GM19395 (cell line): ENCODE data around the gene SORD.
A peak's percentile ranks its signal among the peaks of the same experiment; 100 is the strongest.

Source experiments
- ATAC-seq: cut with Tn5 transposase; IDR thresholded peaks from one replicate; pipeline ENCODE4 v1.9.1; 2021; ENCODE audit warnings: mild to moderate bottlenecking, moderate library complexity; ENCODE audit not compliant: unreplicated experiment

The SORD gene

DNA sequence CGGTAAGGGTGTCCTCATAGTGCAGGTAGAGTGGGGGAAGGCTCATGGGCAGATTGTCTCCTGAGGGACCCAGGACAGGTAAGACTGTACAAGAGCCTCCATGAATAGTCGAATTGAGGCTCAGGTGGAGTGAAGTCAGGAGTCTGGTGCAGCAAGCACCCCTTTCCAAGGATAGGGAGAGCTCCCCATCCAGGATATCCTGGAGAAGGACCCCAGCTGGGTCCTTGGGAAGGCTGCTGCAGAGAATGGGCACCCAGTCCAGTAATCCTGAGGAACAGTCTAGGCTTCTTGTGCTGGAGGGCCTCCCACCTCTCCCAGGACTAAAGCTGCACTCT is 91.7 kb downstream of the SORD start:
- no peak for ATAC-seq

DNA sequence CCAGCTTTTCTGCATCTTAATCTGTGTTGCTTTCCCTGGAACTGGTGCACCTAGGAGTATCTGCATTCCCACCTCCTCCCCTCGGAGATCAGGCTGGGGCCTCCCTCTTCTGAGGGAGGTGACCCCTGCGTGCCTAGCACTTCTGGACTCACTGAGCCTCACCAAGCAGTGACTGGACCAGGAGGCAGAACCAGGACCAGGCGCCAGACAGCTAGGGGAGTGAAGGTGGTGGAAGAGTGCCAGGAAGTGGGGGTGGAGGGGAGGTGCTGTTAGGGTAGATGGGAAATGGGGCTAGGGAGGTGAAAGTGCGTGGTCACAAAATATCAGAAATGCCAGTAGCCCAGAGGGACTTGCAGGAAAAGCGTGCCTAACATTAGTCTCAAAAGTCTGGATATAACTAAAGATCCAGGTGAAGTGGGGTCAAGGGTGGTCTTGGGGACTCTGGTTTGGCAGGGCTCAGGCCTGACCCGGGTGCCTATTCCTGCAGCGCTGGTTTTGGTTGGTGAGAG is 92.4 kb downstream of the SORD start:
- ATAC-seq: no peak

DNA sequence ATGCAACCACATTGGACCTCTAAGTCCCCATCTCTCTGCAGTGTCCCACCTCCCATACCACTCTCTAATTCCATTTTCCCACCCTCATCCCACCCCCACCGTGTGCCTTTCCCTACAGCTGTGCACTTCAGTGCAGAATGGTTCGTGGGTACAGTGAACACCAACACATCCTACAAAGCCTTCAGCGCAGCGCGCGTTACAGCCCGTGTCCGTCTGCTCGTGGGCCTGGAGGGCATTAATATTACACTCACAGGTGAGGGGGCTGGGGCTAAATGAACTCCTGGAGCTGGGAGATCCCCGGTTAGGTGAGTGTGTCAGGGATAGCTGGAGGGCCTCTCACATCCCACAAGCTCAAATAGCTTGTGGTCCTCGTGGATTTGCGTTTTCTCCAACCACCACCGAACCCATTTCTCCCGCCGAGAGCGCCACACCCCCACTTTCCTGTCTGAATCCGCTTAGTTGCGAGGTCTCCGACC is 93.0 kb downstream of the SORD start:
- no peak for ATAC-seq

DNA sequence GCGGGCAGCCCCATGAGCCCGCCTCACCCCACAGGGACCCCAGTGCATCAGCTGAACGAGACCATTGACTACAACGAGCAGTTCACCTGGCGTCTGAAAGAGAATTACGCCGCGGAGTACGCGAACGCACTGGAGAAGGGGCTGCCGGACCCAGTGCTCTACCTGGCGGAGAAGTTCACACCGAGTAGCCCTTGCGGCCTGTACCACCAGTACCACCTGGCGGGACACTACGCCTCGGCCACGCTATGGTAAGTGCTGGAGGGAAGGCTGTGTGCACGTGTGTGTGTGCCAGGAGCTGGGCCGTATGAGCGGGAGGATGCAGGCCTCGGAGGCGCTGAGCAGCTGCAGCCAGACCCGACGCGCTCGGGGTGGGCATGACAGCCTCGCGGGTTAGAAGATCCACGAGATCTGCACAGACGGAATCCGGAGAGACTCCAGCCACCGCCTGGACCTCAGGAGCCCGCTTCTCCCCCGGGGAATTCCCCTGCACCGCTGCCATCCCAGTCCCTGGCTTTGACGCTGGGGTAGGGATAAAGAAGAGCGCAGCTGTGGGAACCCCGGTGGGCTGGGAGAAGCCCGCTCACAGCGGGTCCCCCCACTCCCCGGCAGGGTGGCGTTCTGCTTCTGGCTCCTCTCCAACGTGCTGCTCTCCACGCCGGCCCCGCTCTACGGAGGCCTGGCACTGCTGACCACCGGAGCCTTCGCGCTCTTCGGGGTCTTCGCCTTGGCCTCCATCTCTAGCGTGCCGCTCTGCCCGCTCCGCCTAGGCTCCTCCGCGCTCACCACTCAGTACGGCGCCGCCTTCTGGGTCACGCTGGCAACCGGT is 93.7 kb downstream of the SORD start:
- no peak for ATAC-seq

DNA sequence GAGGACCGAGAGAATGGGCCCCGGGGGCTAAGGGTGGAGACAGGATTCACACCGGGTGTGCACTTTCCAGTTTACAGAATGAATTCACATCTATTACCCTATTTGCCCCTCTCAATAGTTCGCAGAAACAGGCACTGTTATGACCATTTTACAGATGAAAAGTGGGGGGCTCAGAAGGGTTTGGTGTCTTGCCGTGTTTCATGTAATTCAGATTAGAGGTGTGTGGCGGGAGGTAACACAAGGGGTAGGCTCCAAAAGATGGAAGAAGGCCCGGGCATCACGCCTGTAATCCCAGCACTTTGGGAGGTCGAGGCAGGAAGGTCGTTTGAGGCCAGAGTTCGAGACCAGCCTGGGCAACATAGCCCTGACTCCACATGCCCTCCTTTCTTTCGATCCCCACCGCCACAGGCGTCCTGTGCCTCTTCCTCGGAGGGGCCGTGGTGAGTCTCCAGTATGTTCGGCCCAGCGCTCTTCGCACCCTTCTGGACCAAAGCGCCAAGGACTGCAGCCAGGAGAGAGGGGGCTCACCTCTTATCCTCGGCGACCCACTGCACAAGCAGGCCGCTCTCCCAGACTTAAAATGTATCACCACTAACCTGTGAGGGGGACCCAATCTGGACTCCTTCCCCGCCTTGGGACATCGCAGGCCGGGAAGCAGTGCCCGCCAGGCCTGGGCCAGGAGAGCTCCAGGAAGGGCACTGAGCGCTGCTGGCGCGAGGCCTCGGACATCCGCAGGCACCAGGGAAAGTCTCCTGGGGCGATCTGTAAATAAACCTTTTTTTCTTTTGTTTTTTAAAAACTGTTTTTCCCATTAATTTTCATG is 94.5 kb downstream of the SORD start:
- peak; percentile 31 for ATAC-seq

DNA sequence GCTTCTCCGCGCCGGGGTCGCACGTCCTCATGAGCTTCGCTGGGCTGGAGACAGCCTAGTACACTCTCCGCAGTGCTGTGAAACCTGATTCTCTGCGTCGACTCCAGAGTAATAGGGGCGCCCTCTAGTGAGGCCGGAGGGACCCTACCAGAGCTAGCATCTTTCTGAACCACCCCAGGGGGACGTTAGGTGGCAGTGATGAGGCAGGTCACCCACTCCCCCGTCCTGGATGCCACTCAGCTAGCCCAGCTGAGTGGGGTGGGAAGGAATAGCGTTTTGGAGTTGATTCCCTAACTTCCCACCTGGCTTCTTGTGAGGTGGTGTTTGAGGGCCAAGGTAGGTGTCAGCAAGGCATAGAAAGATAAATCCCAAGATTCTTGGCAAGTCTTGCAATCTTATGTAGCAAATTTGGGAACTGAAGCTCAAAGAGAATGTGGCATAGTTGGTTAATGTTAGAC is 95.2 kb downstream of the SORD start:
- peak; percentile 94 for ATAC-seq

DNA sequence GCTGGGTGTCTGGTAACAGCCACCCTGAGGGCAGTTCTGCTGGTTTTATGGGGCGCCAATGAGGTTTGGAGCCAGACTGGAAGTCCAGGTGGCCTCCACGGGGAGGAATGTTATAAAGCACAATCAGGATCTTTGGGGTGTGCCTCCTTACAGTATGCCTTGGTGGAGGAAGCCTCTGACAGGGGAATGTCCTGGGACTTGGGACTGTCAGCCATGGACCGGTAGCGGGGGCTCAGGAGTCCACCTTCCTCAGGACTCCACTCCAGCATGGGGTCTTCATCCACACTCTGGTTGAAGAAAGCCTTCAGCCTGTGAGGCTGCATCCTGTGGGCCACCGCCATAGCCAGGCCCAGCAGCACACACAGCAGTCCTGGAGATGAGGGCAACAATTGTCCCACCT is 96.0 kb downstream of the SORD start:
- ATAC-seq: no peak

DNA sequence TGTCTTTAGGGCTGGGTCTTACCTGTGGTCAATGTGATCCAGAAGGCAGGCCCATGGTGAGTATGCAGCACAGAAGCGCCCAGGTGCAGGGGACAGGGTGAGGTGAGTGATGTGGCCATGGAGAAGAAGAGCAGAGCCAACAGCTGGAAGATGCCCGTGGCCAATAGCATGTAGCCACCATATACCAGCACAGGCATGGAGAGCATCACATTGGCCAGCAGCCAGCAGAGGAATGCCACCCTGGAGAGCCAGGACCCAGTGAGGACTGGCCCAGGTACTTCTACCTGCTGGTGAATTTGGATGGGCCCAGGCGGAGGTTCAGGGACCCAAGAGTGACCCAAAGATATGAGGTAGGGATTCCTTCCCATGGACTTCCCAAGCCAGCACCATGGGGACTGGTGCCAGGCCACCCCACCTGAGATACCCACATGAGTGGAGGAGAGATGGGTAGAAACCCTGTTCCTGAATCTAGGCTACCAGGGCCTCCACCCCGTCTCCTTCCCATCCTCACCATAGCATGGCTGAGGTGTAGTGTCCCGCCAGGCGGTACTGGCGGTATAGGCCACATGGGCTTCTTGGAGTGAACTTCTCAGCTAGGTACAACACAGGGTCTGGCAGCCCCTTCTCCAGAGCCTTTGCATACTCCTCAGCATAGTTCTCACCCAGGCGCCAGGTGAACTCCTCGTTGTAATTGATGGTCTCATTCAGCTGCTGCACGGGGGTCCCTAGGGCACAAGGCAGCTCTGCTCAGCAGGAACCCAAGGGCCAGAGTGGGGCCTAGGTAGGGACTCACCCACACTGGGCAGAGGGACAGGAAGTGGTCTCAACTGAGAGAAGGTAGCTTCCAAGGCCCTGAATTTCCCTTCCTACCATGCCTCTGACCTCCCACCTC is 97.3 kb downstream of the SORD start:
- ATAC-seq: no peak

DNA sequence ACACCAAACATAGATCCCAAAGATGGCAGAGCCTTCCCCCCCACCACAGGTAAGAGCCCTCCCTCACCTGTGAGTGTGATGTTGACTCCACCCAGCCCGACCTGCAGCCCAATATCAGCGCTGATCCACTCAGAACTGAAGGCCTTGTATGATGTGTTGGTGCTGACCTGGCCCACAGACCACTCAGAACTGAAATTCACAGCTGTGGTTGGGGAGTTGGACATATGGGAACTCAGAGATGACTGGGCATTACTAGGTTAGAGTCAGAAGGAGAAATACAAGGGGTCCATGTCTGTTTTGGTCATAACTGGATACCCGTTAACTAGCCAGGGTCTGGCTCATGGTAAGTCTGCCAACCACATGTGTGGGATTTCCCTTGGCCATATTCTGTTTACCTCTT is 98.0 kb downstream of the SORD start:
- no peak for ATAC-seq

DNA sequence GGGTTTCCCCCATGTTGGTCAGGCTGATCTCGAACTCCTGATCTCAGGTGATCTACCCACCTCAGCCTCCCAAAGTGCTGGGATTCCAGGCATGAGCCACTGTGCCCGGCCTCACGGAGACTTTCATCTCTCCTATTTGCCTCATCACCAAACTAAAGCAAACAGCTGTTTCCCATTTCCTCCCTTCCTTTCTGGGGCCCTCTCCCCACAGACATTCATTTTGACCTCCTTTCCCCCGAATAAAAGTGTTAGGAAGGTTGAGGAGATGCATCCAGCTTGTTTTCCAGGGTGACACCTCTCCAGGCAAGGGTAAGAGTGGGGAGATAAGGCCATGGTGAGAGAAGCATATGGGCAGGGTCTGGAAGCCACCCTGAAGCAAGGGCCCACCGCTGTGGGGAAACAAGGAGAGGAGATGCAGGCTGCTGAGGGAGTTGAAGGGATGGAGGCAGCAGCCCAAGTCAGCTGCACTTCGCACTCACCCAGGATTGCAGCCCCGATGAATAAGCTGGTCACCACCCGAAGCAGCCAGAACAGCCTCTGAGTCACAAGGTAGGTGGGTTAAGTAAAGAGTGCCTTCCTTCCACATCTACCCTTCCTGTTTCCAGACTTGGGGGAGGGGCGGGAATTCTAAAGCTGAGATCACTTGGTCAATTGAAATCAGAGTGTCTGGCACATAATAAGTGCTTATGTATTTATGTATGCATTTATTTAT is 98.9 kb downstream of the SORD start:
- no peak for ATAC-seq

DNA sequence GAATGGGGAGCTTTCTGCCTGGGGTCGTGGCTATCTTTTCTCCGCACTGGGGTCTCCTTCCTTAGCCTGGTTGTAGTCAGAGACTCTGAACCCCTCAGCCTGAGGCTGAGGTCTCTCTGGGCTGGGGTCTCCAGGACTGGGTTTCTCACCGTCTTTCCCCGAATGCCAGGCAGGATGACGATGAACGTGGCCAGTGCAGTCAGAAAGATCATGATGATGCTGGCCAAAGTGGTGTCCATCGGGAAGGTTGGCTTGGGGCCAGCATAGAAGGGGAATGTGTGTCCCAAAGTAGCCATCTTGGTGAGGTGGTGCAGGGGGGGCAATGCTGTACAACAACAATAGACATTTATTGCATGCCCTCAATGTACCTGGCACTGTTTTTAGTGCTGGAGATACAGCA is 99.7 kb downstream of the SORD start:
- ATAC-seq: no peak

DNA sequence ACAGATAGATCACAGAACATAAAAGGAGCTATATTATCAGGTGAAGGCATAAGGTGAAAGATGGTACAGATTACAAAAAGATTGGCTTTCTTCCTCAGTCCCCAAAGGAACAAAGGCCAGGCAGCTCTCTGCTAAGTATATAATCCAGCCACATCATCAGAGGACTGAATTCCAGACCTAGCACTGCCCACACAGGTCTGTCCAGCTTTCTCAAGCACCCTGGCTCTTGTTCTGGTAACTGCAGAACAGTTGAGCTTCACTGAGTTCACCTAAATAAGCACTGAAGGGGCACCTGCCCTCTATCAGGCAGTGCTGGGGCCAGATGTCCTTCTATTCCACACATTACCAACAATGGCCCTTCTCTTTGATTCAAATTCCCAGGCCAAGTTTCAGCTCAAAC is 100.4 kb downstream of the SORD start:
- ATAC-seq: no peak

DNA sequence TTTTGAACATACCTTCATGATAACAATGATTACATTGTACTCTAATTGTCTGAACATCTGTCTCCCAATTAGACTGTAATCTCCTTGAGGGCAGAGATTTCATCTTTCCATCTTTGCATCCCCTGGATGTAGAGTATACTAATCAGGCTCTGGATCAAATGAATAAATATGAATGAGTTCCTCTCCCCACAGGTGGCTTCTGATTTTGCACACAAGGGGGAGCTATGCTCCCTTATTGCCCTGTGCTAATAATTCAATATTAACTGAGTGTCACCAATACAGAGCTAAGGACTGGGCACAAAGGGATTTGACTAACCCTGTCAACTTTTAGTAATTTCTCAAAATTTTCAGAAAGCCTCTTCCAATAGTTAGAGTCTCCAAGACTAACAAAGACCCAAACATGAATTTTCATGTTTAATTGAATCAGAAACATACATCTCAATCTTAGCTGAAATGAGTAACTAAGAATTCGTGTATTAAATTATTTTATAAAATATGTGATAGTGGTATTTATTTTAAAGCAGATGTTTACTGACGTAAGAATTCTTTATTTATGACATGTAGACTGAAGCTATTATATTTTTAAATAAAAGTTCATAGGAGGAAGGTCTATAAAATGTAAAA is 103.7 kb downstream of the SORD start:
- ATAC-seq: no peak
